ENCODE measurements around the gene GABBR2. TPM values are rescaled to one million over a fixed set of nuclear protein-coding genes. Genes with fewer than 3 reads are reported as not detected.
A peak's percentile ranks its signal among the peaks of the same experiment; 100 is the strongest.

The GABBR2 gene
- total and polyA plus RNA-seq, 9 of the 15 experiments (the other 6 are each of a cell fraction or from before 2014, with no cell fraction given) = 0.15 to 1.9 (median 0.32) TPM

DNA sequence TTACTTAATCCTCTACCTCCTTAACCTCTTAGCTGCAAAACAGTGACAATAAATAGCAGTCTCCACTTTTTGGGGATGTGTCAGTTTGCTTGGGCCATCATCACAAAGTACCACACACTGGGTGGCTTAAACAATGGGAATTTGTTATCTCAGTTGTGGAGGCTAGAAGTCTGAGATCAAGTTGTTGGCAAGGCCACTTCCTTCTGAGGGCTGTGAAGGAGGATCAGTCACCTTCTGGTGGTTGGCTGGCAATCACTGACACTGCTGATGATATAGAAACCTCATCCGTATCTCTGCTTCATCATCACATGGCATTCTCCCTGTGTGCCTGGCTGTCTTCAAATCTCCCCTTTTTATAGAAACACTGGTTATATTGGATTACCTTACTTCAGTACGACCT, 266.2 kb downstream of the GABBR2 start:
- no peaks in the 10 kb centered on the region for H3K9me1 ChIP-seq (ENCODE audit: control insufficient read depth, insufficient read depth, low read length)
- no TSS peak for BruUV-seq (replicated peaks)
- FAIRE-seq = peak; percentile 74
- H3K4me3 ChIP-seq = no peak overlapping the region
- no peaks in the 10 kb centered on the region for H3K36me3 ChIP-seq (ENCODE audit: control insufficient read depth, insufficient read depth, low read length)
- peak; percentile 55 for ATAC-seq
- ChIA-PET POLR2A (interaction anchor here (0.9 to 1.8 kb wide), 4 partner anchors 8 to 13 kb away, joined by 3 to 8 read pairs (median 4); no protein-coding TSS in a partner anchor), CTCF (ENCODE audit: low intra/inter-chr PET ratio) (no interaction called here)
- TF ChIP-seq, protein P1, sequence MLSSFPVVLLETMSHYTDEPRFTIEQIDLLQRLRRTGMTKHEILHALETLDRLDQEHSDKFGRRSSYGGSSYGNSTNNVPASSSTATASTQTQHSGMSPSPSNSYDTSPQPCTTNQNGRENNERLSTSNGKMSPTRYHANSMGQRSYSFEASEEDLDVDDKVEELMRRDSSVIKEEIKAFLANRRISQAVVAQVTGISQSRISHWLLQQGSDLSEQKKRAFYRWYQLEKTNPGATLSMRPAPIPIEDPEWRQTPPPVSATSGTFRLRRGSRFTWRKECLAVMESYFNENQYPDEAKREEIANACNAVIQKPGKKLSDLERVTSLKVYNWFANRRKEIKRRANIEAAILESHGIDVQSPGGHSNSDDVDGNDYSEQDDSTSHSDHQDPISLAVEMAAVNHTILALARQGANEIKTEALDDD (IDR thresholded peaks at IDR 0.05) = 0 out of 2 replicates have a peak, but pooled peaks have one; percentile 14
- no peak for TF ChIP-seq ZNF212 (CRISPR knock-in tag; IDR thresholded peaks at IDR 0.05)
- peaks cover 0 to 6% of the 10 kb centered on the region in 2 experiments; a peak in 3 of 5 replicates for H3K4me1 ChIP-seq (replicated peaks in 1 of 2; ENCODE audit: control insufficient read depth in 2 of 2, insufficient read depth in 2 of 2, low read length in 2 of 2)
- H3K79me2 ChIP-seq (ENCODE audit: control insufficient read depth, insufficient read depth, low read length) = no peaks in the 10 kb centered on the region
- intact Hi-C loops (cut with micrococcal nuclease) = loop anchor here (1.0 kb wide), 1 partner anchor 127 kb away; no protein-coding TSS in a partner anchor
- no peak overlapping the region for H3K27ac ChIP-seq (ENCODE audit: extremely low read depth, low read depth, low read length)
- H4K20me1 ChIP-seq (replicated peaks; ENCODE audit: control insufficient read depth, insufficient read depth, low read length) = no peaks in the 10 kb centered on the region
- no peaks in the 10 kb centered on the region for H3K9me3 ChIP-seq (replicated peaks; ENCODE audit: control insufficient read depth, insufficient read depth, low read depth, low read length)
- WGBS (ENCODE audit: insufficient coverage, low coverage, missing lambda C conversion rate) = 27% methylated on average over 2 of the region's 2 CpGs
- no peak overlapping the region for H3K9ac ChIP-seq (ENCODE audit: insufficient read depth in 1 of 2, low read depth in 2 of 2, low read length in 2 of 2)
- H2AFZ ChIP-seq (ENCODE audit: low read depth, low read length) = 0 out of 2 replicates have a peak overlapping the region, but pooled peaks have one; percentile 6
- in situ Hi-C loops (cut with MboI) = no loop called here
- no peak overlapping the region for H3K4me2 ChIP-seq (ENCODE audit: insufficient read depth, low read length)
- H3K27me3 ChIP-seq (ENCODE audit: control insufficient read depth in 2 of 2, insufficient read depth in 2 of 2, low read length in 2 of 2) = peaks cover 0 to 2% of the 10 kb centered on the region in 2 experiments; a peak in 1 of 5 replicates
- DNase-seq (ENCODE audit: extremely low read depth in 1 of 4, low spot score in 3 of 4) = no peak

DNA sequence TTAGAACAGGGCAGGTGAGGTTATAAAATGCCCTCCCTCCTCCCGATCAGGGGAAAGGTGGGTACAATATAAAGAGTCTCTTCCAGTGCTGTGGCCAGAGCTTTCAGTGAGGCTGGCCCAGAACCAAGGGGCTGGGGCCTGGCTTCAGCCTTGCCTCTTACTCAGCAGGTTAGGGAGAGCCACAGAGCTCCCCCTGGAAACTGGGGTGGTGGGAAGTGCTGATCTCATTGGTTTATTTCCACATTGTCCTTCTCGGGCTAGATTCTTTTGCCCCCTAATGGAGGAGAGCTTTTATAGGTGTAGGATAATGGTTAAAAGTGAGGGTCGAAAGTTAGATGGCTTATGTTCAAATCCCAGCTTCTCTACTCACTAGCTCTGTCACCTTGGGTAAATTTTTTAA, 266.6 kb downstream of the GABBR2 start:
- H2AFZ ChIP-seq (ENCODE audit: low read depth, low read length) = peak overlapping the region; percentile 57; the same call in 1 of the 2 replicates
- intact Hi-C loops (cut with micrococcal nuclease) = loop anchor here (1.0 kb wide), 1 partner anchor 127 kb away; no protein-coding TSS in a partner anchor
- no peaks in the 10 kb centered on the region for H3K79me2 ChIP-seq (ENCODE audit: control insufficient read depth, insufficient read depth, low read length)
- H3K27ac ChIP-seq (ENCODE audit: extremely low read depth, low read depth, low read length) = no peak overlapping the region
- FAIRE-seq (peak; percentile 73), DNase-seq (ENCODE audit: extremely low read depth in 1 of 4, low spot score in 3 of 4) (peak in 3 of 4 experiments; percentile 15 to 65 (median 64)), ATAC-seq (peak; percentile 88)
- peaks cover 0 to 6% of the 10 kb centered on the region in 2 experiments; a peak in 3 of 5 replicates for H3K4me1 ChIP-seq (replicated peaks in 1 of 2; ENCODE audit: control insufficient read depth in 2 of 2, insufficient read depth in 2 of 2, low read length in 2 of 2)
- CTCF ChIA-PET (ENCODE audit: low intra/inter-chr PET ratio) = no interaction called here
- BruUV-seq (replicated peaks) = no TSS peak
- H3K4me3 ChIP-seq = no peak overlapping the region
- no peaks in the 10 kb centered on the region for H3K9me3 ChIP-seq (replicated peaks; ENCODE audit: control insufficient read depth, insufficient read depth, low read depth, low read length)
- 0 out of 4 replicates have a peak overlapping the region, but pooled peaks of 1 of the 2 experiments have one; percentile 47 for H3K9ac ChIP-seq (ENCODE audit: insufficient read depth in 1 of 2, low read depth in 2 of 2, low read length in 2 of 2)
- POLR2A ChIA-PET = interaction anchor here (0.7 to 1.8 kb wide), 5 partner anchors 8 to 13 kb away, joined by 3 to 8 read pairs (median 4); no protein-coding TSS in a partner anchor
- H3K4me2 ChIP-seq (ENCODE audit: insufficient read depth, low read length) = no peak overlapping the region
- H3K36me3 ChIP-seq (ENCODE audit: control insufficient read depth, insufficient read depth, low read length) = no peaks in the 10 kb centered on the region
- H4K20me1 ChIP-seq (replicated peaks; ENCODE audit: control insufficient read depth, insufficient read depth, low read length) = no peaks in the 10 kb centered on the region
- in situ Hi-C loops (cut with MboI) = no loop called here
- WGBS (ENCODE audit: insufficient coverage, low coverage, missing lambda C conversion rate) = 17% methylated on average over 3 of the region's 3 CpGs
- H3K9me1 ChIP-seq (ENCODE audit: control insufficient read depth, insufficient read depth, low read length) = no peaks in the 10 kb centered on the region
- H3K27me3 ChIP-seq (ENCODE audit: control insufficient read depth in 2 of 2, insufficient read depth in 2 of 2, low read length in 2 of 2) = peaks cover 0 to 2% of the 10 kb centered on the region in 2 experiments; a peak in 1 of 5 replicates
- TF ChIP-seq C11orf30 (IDR thresholded peaks at IDR 0.05; ENCODE audit: low read depth) (peak; percentile 52; the same call in 1 of the 2 replicates), MAFG (tag; conservative IDR thresholded peaks at IDR 0.05) (peak; percentile 20; the same call in 1 of the 2 replicates), HNRNPUL1 (IDR thresholded peaks at IDR 0.05; ENCODE audit: low read length) (no peak), EP400 (IDR thresholded peaks at IDR 0.05) (peak; percentile 29; the same call in 1 of the 2 replicates), MAFK (IDR thresholded peaks at IDR 0.05; ENCODE audit: low read length) (peak; percentile 10; the same call in 1 of the 2 replicates), ZC3H4 (CRISPR knock-in tag; IDR thresholded peaks at IDR 0.05; ENCODE audit: borderline replicate concordance) (no peak), MTA1 (IDR thresholded peaks at IDR 0.05; ENCODE audit: borderline replicate concordance) (no peak), SMAD4 (CRISPR knock-in tag; conservative IDR thresholded peaks at IDR 0.05) (0 out of 2 replicates have a peak, but pooled peaks have one; percentile 20)
- TF ChIP-seq, protein P1 (IDR thresholded peaks at IDR 0.05) = peak; percentile 34; the same call in 1 of the 2 replicates
- TF ChIP-seq, protein P2, sequence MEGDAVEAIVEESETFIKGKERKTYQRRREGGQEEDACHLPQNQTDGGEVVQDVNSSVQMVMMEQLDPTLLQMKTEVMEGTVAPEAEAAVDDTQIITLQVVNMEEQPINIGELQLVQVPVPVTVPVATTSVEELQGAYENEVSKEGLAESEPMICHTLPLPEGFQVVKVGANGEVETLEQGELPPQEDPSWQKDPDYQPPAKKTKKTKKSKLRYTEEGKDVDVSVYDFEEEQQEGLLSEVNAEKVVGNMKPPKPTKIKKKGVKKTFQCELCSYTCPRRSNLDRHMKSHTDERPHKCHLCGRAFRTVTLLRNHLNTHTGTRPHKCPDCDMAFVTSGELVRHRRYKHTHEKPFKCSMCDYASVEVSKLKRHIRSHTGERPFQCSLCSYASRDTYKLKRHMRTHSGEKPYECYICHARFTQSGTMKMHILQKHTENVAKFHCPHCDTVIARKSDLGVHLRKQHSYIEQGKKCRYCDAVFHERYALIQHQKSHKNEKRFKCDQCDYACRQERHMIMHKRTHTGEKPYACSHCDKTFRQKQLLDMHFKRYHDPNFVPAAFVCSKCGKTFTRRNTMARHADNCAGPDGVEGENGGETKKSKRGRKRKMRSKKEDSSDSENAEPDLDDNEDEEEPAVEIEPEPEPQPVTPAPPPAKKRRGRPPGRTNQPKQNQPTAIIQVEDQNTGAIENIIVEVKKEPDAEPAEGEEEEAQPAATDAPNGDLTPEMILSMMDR (IDR thresholded peaks at IDR 0.05 in 2 of 3, conservative IDR thresholded peaks at IDR 0.05 in 1 of 3; ENCODE audit: insufficient read depth in 2 of 3, low read depth in 1 of 3, low read length in 3 of 3) = peak in 2 of 3 experiments; percentile 25 to 46; a peak in 2 of 6 replicates

All from K562 (cell line).